ENCODE measurements around the gene PRDM16. TPM values are rescaled to one million over a fixed set of nuclear protein-coding genes. Genes with fewer than 3 reads are reported as not detected.

PRDM16 gene
- total RNA-seq, 1 donor from 2014 or later, result 0.43 TPM

- H2AFZ ChIP-seq (ENCODE audit: low read depth, low read length), result no peak overlapping the region
- no peak for DNase-seq (ENCODE audit: low read depth)
- no peak overlapping the region for H3K4me2 ChIP-seq (ENCODE audit: low read length)
- FAIRE-seq, result no peak
- Mint-ChIP-seq H3K9me3 (ENCODE audit: unreplicated experiment) (no peaks in the 10 kb centered on the region), H3K4me1 (ENCODE audit: low read depth, unreplicated experiment) (no peaks in the 10 kb centered on the region), H3K4me3 (ENCODE audit: unreplicated experiment) (no peak overlapping the region), H3K27ac (ENCODE audit: unreplicated experiment) (no peak overlapping the region), H3K36me3 (ENCODE audit: low read depth, unreplicated experiment) (no peaks in the 10 kb centered on the region), H3K27me3 (ENCODE audit: low read depth, unreplicated experiment) (peaks cover 69% of the 10 kb centered on the region)
- H3K27me3 ChIP-seq (ENCODE audit: insufficient read depth, low read length), result no peaks in the 10 kb centered on the region
- H3K9ac ChIP-seq (ENCODE audit: low read length), result no peak overlapping the region
- H3K4me3 ChIP-seq (ENCODE audit: insufficient read depth, low read depth, low read length), result no peak overlapping the region
- H3K36me3 ChIP-seq (ENCODE audit: insufficient read depth, low read length), result no peaks in the 10 kb centered on the region
- no peak overlapping the region for H3K27ac ChIP-seq (ENCODE audit: low read depth, low read length)
- no peaks in the 10 kb centered on the region for H4K20me1 ChIP-seq (ENCODE audit: insufficient read depth, low read length)
- TF ChIP-seq EZH2 (IDR thresholded peaks at IDR 0.05; ENCODE audit: insufficient read depth, low read length), result no peak
- TF ChIP-seq CTCF (IDR thresholded peaks at IDR 0.05; ENCODE audit: insufficient read depth, low read depth, low read length), result no peak
- H3K4me1 ChIP-seq (ENCODE audit: insufficient read depth, low read length), result peaks cover 4% of the 10 kb centered on the region
- H3K79me2 ChIP-seq (ENCODE audit: insufficient read depth, low read length), result no peaks in the 10 kb centered on the region
- no peaks in the 10 kb centered on the region for H3K9me3 ChIP-seq (ENCODE audit: insufficient read depth, low read depth, low read length)
These were observed 317.4 kb downstream of the PRDM16 start for GRCh38 chr1:3386205-3387002.

GRCh38 chr1:3387401-3387800, 318.4 kb downstream of the PRDM16 start:
- Histone ChIP-seq H3K27ac (ENCODE audit: low read depth, low read length) (no peak overlapping the region), H3K9ac (ENCODE audit: low read length) (no peak overlapping the region), H3K4me2 (ENCODE audit: low read length) (no peak overlapping the region), H3K9me3 (ENCODE audit: insufficient read depth, low read depth, low read length) (no peaks in the 10 kb centered on the region), H3K27me3 (ENCODE audit: insufficient read depth, low read length) (peaks cover 6% of the 10 kb centered on the region), H3K79me2 (ENCODE audit: insufficient read depth, low read length) (no peaks in the 10 kb centered on the region), H4K20me1 (ENCODE audit: insufficient read depth, low read length) (no peaks in the 10 kb centered on the region), H2AFZ (ENCODE audit: low read depth, low read length) (no peak overlapping the region), H3K4me3 (ENCODE audit: insufficient read depth, low read depth, low read length) (no peak overlapping the region), H3K36me3 (ENCODE audit: insufficient read depth, low read length) (no peaks in the 10 kb centered on the region), H3K4me1 (ENCODE audit: insufficient read depth, low read length) (peaks cover 4% of the 10 kb centered on the region)
- peaks cover 1% of the 10 kb centered on the region for H3K4me1 Mint-ChIP-seq (ENCODE audit: low read depth, unreplicated experiment)
- no peaks in the 10 kb centered on the region for H3K36me3 Mint-ChIP-seq (ENCODE audit: low read depth, unreplicated experiment)
- DNase-seq (ENCODE audit: low read depth) (no peak), FAIRE-seq (no peak)
- TF ChIP-seq EZH2 (IDR thresholded peaks at IDR 0.05; ENCODE audit: insufficient read depth, low read length) (no peak), CTCF (IDR thresholded peaks at IDR 0.05; ENCODE audit: insufficient read depth, low read depth, low read length) (no peak)
- no peak overlapping the region for H3K4me3 Mint-ChIP-seq (ENCODE audit: unreplicated experiment)
- H3K9me3 Mint-ChIP-seq (ENCODE audit: unreplicated experiment), result no peaks in the 10 kb centered on the region
- H3K27ac Mint-ChIP-seq (ENCODE audit: unreplicated experiment), result no peak overlapping the region
- peaks cover 76% of the 10 kb centered on the region for H3K27me3 Mint-ChIP-seq (ENCODE audit: low read depth, unreplicated experiment)

Measured in astrocyte (in vitro differentiated cells and primary cell).